A549 (cell line): ENCODE results near the gene CRB2.

Experiments
- HDAC2 ChIP-seq: fragments of 200-600 bp; sonication (generic); IDR thresholded peaks from 2 replicates; pipeline ENCODE4 v1.6.1; 2016
- POLR2A ChIP-seq: IDR thresholded peaks from 2 replicates; pipeline ENCODE4 v1.6.1; 2012; ENCODE audit warnings: mild to moderate bottlenecking, low read length
- ZFP36 ChIP-seq: fragments of 450-650 bp; IDR thresholded peaks from 2 replicates; pipeline ENCODE4 v1.6.1; 2014; ENCODE audit warnings: borderline replicate concordance; ENCODE audit not compliant: partially characterized antibody
- TF ChIP-seq, protein P1 (sequence below): IDR thresholded peaks from 2 replicates; pipeline ENCODE4 v1.6.1; 2012
- TF ChIP-seq, protein P2 (sequence below): fragments of >200 bp; sonication (Bioruptor Twin); formaldehyde crosslinking; IDR thresholded peaks from 3 replicates; pipeline ENCODE4 v1.5.1; 2016

DNA sequence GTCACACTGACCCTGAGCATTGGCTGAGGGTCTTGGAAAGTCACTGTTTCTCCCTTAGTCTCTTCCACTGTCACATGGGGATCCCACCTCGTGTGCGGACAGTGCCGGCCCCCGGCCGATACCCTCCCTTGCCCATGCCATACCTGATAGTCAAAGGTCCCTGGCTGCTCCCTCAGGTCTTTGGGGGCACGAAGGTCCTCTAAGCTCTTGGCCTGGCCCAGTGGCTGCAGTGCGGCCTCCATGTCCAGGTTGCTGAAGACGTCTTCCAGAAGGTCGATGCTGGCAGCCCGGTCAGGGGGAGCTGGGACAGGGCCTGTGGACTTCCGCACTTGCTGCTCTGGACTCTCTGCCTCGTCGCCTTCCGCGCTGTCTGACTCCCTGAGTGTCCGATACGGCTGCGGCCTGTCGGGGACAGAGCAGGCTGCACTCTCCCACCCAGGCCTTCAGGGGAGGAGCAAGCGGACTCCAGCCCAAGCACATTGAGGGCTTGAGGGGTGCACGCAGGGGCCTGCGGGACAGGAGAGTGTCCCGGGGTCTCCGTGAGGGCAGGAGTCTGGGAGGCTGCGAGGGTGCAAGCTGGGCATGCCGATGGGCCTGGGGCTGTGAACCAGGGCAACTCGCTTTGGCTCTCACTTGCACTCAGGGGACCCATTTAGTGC is 27.6 kb downstream of the CRB2 start:
- TF ChIP-seq, protein P1, sequence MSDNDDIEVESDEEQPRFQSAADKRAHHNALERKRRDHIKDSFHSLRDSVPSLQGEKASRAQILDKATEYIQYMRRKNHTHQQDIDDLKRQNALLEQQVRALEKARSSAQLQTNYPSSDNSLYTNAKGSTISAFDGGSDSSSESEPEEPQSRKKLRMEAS: no peak
- TF ChIP-seq, protein P2, sequence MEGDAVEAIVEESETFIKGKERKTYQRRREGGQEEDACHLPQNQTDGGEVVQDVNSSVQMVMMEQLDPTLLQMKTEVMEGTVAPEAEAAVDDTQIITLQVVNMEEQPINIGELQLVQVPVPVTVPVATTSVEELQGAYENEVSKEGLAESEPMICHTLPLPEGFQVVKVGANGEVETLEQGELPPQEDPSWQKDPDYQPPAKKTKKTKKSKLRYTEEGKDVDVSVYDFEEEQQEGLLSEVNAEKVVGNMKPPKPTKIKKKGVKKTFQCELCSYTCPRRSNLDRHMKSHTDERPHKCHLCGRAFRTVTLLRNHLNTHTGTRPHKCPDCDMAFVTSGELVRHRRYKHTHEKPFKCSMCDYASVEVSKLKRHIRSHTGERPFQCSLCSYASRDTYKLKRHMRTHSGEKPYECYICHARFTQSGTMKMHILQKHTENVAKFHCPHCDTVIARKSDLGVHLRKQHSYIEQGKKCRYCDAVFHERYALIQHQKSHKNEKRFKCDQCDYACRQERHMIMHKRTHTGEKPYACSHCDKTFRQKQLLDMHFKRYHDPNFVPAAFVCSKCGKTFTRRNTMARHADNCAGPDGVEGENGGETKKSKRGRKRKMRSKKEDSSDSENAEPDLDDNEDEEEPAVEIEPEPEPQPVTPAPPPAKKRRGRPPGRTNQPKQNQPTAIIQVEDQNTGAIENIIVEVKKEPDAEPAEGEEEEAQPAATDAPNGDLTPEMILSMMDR: no peak
- no peak for TF ChIP-seq HDAC2
- TF ChIP-seq ZFP36: no peak
- no peak for TF ChIP-seq POLR2A
